Measurements from ENCODE around the gene NODAL.

GRCh38 chr10:70466951-70467350, 25.5 kb upstream of the NODAL start:
- TF ChIP-seq RNF2 (IDR thresholded peaks at IDR 0.05; ENCODE audit: borderline replicate concordance, low read depth) (no peak), CTCF (IDR thresholded peaks at IDR 0.05) (no peak), RARB (CRISPR knock-in tag; IDR thresholded peaks at IDR 0.05) (no peak), REST (IDR thresholded peaks at IDR 0.05) (no peak), ELK1 (IDR thresholded peaks at IDR 0.05; ENCODE audit: low read depth, low read length) (no peak), FOSL2 (IDR thresholded peaks at IDR 0.05) (no peak), FOSL2 (CRISPR knock-in tag; IDR thresholded peaks at IDR 0.05) (no peak)

Measured in A549 (cell line).